Measurements from ENCODE around the gene ACAT2.

Gene ACAT2

GRCh38 chr6:159826004-159826403 lies 64.2 kb downstream of the ACAT2 start:
- DNase-seq (ENCODE audit: low spot score) = no peak
- Histone ChIP-seq H3K27ac (no peak overlapping the region), H3K4me3 (no peak overlapping the region)
- no peak for TF ChIP-seq CTCF (IDR thresholded peaks at IDR 0.05)

GRCh38 chr6:159826968-159827647 lies 65.3 kb downstream of the ACAT2 start:
- H3K4me3 ChIP-seq = no peak overlapping the region
- DNase-seq (ENCODE audit: low spot score) = no peak
- no peak overlapping the region for H3K27ac ChIP-seq
- TF ChIP-seq CTCF (IDR thresholded peaks at IDR 0.05) = no peak

GRCh38 chr6:159828074-159828473 lies 66.2 kb downstream of the ACAT2 start:
- H3K27ac ChIP-seq = no peak overlapping the region
- no peak for DNase-seq (ENCODE audit: low spot score)
- H3K4me3 ChIP-seq = no peak overlapping the region
- no peak for TF ChIP-seq CTCF (IDR thresholded peaks at IDR 0.05)

Measured in coronary artery (tissue), 2 donors.